WTC11 (cell line): ENCODE results near the gene TNIK. TPM values are rescaled to one million over a fixed set of nuclear protein-coding genes. Genes with fewer than 3 reads are reported as not detected.

Experiments used
- ATAC-seq: fragments of 200-7000 bp; cut with Tn5 transposase; 2 replicates; pipeline ENCODE4 v1.10.0; 2021; ENCODE audit warnings: mild to moderate bottlenecking, moderate library complexity
- CTCF ChIA-PET: fragments of 300-600 bp; sonication (Branson Sonifier 250); formaldehyde crosslinking; loops from one replicate; lab custom pipeline; 2021; ENCODE audit warnings: antibody characterized with exemption; lab: Charles Lee
- POLR2A ChIA-PET: fragments of 350-600 bp; sonication (Branson Sonifier 250); formaldehyde crosslinking; loops from one replicate; lab custom pipeline; 2021; ENCODE audit warnings: antibody characterized with exemption; lab: Charles Lee
- DNase-seq: peaks from one replicate; pipeline ENCODE4 v3.0.0; 2021; ENCODE audit warnings: low spot score
- H3K27ac Mint-ChIP-seq: 2 replicates; pipeline ENCODE4 v1.8.0; 2021; ENCODE audit warnings: mixed read lengths
- H3K27me3 Mint-ChIP-seq: 2 replicates; pipeline ENCODE4 v1.8.0; 2021; ENCODE audit warnings: low read depth, mild to moderate bottlenecking, moderate library complexity, mixed read lengths
- H3K36me3 Mint-ChIP-seq: 2 replicates; pipeline ENCODE4 v1.8.0; 2021; ENCODE audit warnings: mixed read lengths
- H3K4me1 Mint-ChIP-seq: 2 replicates; pipeline ENCODE4 v1.8.0; 2022; ENCODE audit warnings: mixed read lengths
- H3K4me3 Mint-ChIP-seq: 2 replicates; pipeline ENCODE4 v1.8.0; 2021; ENCODE audit warnings: mild to moderate bottlenecking, moderate library complexity, mixed read lengths
- H3K9me3 Mint-ChIP-seq: 2 replicates; pipeline ENCODE4 v1.8.0; 2021; ENCODE audit warnings: mixed read lengths
- CREM ChIP-seq: sonication (generic); formaldehyde crosslinking; IDR thresholded peaks from 2 replicates; pipeline ENCODE4 v1.8.1; 2022; ENCODE audit warnings: mild to moderate bottlenecking, missing genetic modification reagents, moderate library complexity
- ESRRA ChIP-seq: sonication (generic); formaldehyde crosslinking; IDR thresholded peaks from 2 replicates; pipeline ENCODE4 v1.8.1; 2022; ENCODE audit warnings: mild to moderate bottlenecking, missing genetic modification reagents, borderline replicate concordance
- ETV6 ChIP-seq: sonication (generic); formaldehyde crosslinking; IDR thresholded peaks from 2 replicates; pipeline ENCODE4 v1.8.1; 2022; ENCODE audit warnings: mild to moderate bottlenecking, missing genetic modification reagents
- FOXK1 ChIP-seq: sonication (generic); formaldehyde crosslinking; IDR thresholded peaks from 2 replicates; pipeline ENCODE4 v1.8.0; 2022; ENCODE audit warnings: mild to moderate bottlenecking, moderate library complexity, missing genetic modification reagents
- IRF2 ChIP-seq: sonication (generic); formaldehyde crosslinking; IDR thresholded peaks from 2 replicates; pipeline ENCODE4 v1.8.0; 2022; ENCODE audit warnings: low read depth, missing genetic modification reagents, borderline replicate concordance
- JAZF1 ChIP-seq: fragments of 250-450 bp; sonication (Bioruptor Pico); IDR thresholded peaks from 2 replicates; pipeline ENCODE4 v1.9.0; 2021; ENCODE audit warnings: moderate library complexity, mild to moderate bottlenecking, inconsistent platforms
- MYBL2 ChIP-seq: sonication (generic); formaldehyde crosslinking; IDR thresholded peaks from 2 replicates; pipeline ENCODE4 v1.8.1; 2023; ENCODE audit warnings: mild to moderate bottlenecking, moderate library complexity, missing genetic modification reagents
- NFATC4 ChIP-seq: fragments of 250-450 bp; sonication (Bioruptor Pico); IDR thresholded peaks from 2 replicates; pipeline ENCODE4 v1.9.0; 2021; ENCODE audit warnings: mild to moderate bottlenecking
- PRDM15 ChIP-seq: sonication (generic); formaldehyde crosslinking; IDR thresholded peaks from 2 replicates; pipeline ENCODE4 v1.8.0; 2022; ENCODE audit warnings: missing genetic modification reagents
- PRRX2 ChIP-seq: fragments of 250-450 bp; sonication (Bioruptor Pico); IDR thresholded peaks from 2 replicates; pipeline ENCODE4 v1.8.0; 2021; ENCODE audit warnings: mild to moderate bottlenecking
- RELA ChIP-seq: sonication (generic); formaldehyde crosslinking; IDR thresholded peaks from 2 replicates; pipeline ENCODE4 v1.8.1; 2022; ENCODE audit warnings: missing genetic modification reagents, mild to moderate bottlenecking, borderline replicate concordance
- RORB ChIP-seq: fragments of 250-450 bp; sonication (Bioruptor Pico); IDR thresholded peaks from 2 replicates; pipeline ENCODE4 v1.9.0; 2021; ENCODE audit warnings: mild to moderate bottlenecking
- SOX15 ChIP-seq: fragments of 250-450 bp; sonication (Bioruptor Pico); IDR thresholded peaks from 2 replicates; pipeline ENCODE4 v1.9.0; 2021; ENCODE audit warnings: mild to moderate bottlenecking
- ZBTB43 ChIP-seq: sonication (generic); formaldehyde crosslinking; IDR thresholded peaks from 2 replicates; pipeline ENCODE4 v1.8.1; 2023; ENCODE audit warnings: mild to moderate bottlenecking, missing genetic modification reagents
- ZNF317 ChIP-seq: sonication (generic); formaldehyde crosslinking; IDR thresholded peaks from 2 replicates; pipeline ENCODE4 v1.8.1; 2023; ENCODE audit warnings: low read depth, mild to moderate bottlenecking, moderate library complexity, missing genetic modification reagents, borderline replicate concordance
- ZNF396 ChIP-seq: fragments of 250-450 bp; sonication (Bioruptor Pico); IDR thresholded peaks from 2 replicates; pipeline ENCODE4 v1.8.0; 2021; ENCODE audit warnings: mild to moderate bottlenecking, moderate library complexity, borderline replicate concordance
- total RNA-seq: library from RNA; stranded (reverse); gene quantifications from 3 replicates; pipeline ENCODE4 v1.2.3, GENCODE V29; 2021
- TF ChIP-seq, protein P1 (sequence below): sonication (generic); formaldehyde crosslinking; IDR thresholded peaks from 2 replicates; pipeline ENCODE4 v1.8.1; 2022; ENCODE audit warnings: low read depth, mild to moderate bottlenecking, moderate library complexity, missing genetic modification reagents, borderline replicate concordance
- TF ChIP-seq, protein P2 (sequence below): sonication (generic); formaldehyde crosslinking; IDR thresholded peaks from 2 replicates; pipeline ENCODE4 v1.8.0; 2023; ENCODE audit warnings: missing genetic modification reagents, mild to moderate bottlenecking, borderline replicate concordance
- TF ChIP-seq, protein P3 (sequence below): fragments of 250-450 bp; sonication (Bioruptor Pico); IDR thresholded peaks from 2 replicates; pipeline ENCODE4 v1.9.0; 2021; ENCODE audit warnings: moderate library complexity, mild to moderate bottlenecking, inconsistent platforms, borderline replicate concordance
- TF ChIP-seq, protein P4 (sequence below): sonication (generic); formaldehyde crosslinking; IDR thresholded peaks from 2 replicates; pipeline ENCODE4 v1.8.0; 2022; ENCODE audit warnings: mild to moderate bottlenecking, missing genetic modification reagents
- TF ChIP-seq, protein P5 (sequence below): sonication (generic); formaldehyde crosslinking; conservative IDR thresholded peaks from 2 replicates; pipeline ENCODE4 v1.8.1; 2022; ENCODE audit warnings: mild to moderate bottlenecking, missing genetic modification reagents

TNIK gene
- total RNA-seq, 1 experiment from 2014 or later: 50.3 TPM

GRCh38 chr3:171398343-171398742 is 61.9 kb downstream of the TNIK start:
- CTCF ChIA-PET: interaction anchor here (1.1 kb wide), 1 partner anchor 55 kb away, joined by 3 read pairs; no protein-coding TSS in a partner anchor
- no peak for DNase-seq
- H3K4me3 Mint-ChIP-seq: no peak overlapping the region
- H3K36me3 Mint-ChIP-seq: no peaks in the 10 kb centered on the region
- peaks cover 4% of the 10 kb centered on the region; the same call in 1 of the 2 replicates for H3K9me3 Mint-ChIP-seq
- TF ChIP-seq, protein P1, sequence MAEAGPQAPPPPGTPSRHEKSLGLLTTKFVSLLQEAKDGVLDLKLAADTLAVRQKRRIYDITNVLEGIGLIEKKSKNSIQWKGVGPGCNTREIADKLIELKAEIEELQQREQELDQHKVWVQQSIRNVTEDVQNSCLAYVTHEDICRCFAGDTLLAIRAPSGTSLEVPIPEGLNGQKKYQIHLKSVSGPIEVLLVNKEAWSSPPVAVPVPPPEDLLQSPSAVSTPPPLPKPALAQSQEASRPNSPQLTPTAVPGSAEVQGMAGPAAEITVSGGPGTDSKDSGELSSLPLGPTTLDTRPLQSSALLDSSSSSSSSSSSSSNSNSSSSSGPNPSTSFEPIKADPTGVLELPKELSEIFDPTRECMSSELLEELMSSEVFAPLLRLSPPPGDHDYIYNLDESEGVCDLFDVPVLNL: no peak
- TF ChIP-seq, protein P2, sequence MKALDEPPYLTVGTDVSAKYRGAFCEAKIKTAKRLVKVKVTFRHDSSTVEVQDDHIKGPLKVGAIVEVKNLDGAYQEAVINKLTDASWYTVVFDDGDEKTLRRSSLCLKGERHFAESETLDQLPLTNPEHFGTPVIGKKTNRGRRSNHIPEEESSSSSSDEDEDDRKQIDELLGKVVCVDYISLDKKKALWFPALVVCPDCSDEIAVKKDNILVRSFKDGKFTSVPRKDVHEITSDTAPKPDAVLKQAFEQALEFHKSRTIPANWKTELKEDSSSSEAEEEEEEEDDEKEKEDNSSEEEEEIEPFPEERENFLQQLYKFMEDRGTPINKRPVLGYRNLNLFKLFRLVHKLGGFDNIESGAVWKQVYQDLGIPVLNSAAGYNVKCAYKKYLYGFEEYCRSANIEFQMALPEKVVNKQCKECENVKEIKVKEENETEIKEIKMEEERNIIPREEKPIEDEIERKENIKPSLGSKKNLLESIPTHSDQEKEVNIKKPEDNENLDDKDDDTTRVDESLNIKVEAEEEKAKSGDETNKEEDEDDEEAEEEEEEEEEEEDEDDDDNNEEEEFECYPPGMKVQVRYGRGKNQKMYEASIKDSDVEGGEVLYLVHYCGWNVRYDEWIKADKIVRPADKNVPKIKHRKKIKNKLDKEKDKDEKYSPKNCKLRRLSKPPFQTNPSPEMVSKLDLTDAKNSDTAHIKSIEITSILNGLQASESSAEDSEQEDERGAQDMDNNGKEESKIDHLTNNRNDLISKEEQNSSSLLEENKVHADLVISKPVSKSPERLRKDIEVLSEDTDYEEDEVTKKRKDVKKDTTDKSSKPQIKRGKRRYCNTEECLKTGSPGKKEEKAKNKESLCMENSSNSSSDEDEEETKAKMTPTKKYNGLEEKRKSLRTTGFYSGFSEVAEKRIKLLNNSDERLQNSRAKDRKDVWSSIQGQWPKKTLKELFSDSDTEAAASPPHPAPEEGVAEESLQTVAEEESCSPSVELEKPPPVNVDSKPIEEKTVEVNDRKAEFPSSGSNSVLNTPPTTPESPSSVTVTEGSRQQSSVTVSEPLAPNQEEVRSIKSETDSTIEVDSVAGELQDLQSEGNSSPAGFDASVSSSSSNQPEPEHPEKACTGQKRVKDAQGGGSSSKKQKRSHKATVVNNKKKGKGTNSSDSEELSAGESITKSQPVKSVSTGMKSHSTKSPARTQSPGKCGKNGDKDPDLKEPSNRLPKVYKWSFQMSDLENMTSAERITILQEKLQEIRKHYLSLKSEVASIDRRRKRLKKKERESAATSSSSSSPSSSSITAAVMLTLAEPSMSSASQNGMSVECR (CRISPR knock-in tag): no peak
- TF ChIP-seq, protein P3, sequence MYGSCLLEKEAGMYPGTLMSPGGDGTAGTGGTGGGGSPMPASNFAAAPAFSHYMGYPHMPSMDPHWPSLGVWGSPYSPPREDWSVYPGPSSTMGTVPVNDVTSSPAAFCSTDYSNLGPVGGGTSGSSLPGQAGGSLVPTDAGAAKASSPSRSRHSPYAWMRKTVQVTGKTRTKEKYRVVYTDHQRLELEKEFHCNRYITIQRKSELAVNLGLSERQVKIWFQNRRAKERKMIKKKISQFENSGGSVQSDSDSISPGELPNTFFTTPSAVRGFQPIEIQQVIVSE (CRISPR knock-in tag): no peak
- TF ChIP-seq, protein P4, sequence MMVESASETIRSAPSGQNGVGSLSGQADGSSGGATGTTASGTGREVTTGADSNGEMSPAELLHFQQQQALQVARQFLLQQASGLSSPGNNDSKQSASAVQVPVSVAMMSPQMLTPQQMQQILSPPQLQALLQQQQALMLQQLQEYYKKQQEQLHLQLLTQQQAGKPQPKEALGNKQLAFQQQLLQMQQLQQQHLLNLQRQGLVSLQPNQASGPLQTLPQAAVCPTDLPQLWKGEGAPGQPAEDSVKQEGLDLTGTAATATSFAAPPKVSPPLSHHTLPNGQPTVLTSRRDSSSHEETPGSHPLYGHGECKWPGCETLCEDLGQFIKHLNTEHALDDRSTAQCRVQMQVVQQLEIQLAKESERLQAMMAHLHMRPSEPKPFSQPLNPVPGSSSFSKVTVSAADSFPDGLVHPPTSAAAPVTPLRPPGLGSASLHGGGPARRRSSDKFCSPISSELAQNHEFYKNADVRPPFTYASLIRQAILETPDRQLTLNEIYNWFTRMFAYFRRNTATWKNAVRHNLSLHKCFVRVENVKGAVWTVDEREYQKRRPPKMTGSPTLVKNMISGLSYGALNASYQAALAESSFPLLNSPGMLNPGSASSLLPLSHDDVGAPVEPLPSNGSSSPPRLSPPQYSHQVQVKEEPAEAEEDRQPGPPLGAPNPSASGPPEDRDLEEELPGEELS (CRISPR knock-in tag): no peak
- TF ChIP-seq PRRX2 (CRISPR knock-in tag): no peak
- TF ChIP-seq ZNF396 (CRISPR knock-in tag): no peak
- TF ChIP-seq PRDM15 (CRISPR knock-in tag): no peak
- TF ChIP-seq, all 79 proteins: peak for 0
- POLR2A ChIA-PET: interaction anchor here (0.8 kb wide), 1 partner anchor 30 kb away, joined by 9 read pairs; no protein-coding TSS in a partner anchor
- H3K27ac Mint-ChIP-seq: no peak overlapping the region
- ATAC-seq: no peak
- peaks cover 73% of the 10 kb centered on the region for H3K4me1 Mint-ChIP-seq
- no peaks in the 10 kb centered on the region for H3K27me3 Mint-ChIP-seq

- H3K9me3 Mint-ChIP-seq: peaks cover under 1% of the 10 kb centered on the region
- peak overlapping the region; percentile 10; the same call in 1 of the 2 replicates for H3K27ac Mint-ChIP-seq
- peaks cover 71% of the 10 kb centered on the region for H3K4me1 Mint-ChIP-seq
- H3K36me3 Mint-ChIP-seq: peaks cover 1% of the 10 kb centered on the region
- DNase-seq (no peak), ATAC-seq (no peak)
- no peak overlapping the region for H3K4me3 Mint-ChIP-seq
- POLR2A ChIA-PET: interaction anchor here (0.5 kb wide), 1 partner anchor 25 kb away, joined by 3 read pairs; no protein-coding TSS in a partner anchor
- CTCF ChIA-PET: no interaction called here
- H3K27me3 Mint-ChIP-seq: no peaks in the 10 kb centered on the region
- TF ChIP-seq JAZF1 (CRISPR knock-in tag): no peak
- no peak for TF ChIP-seq MYBL2 (CRISPR knock-in tag)
- TF ChIP-seq SOX15: no peak
- no peak for TF ChIP-seq ESRRA
- TF ChIP-seq ZNF317 (CRISPR knock-in tag): no peak
- no peak for TF ChIP-seq RELA (CRISPR knock-in tag)
- TF ChIP-seq RORB: no peak
- no peak for TF ChIP-seq ZBTB43 (CRISPR knock-in tag)
- no peak for TF ChIP-seq CREM (CRISPR knock-in tag)
- no peak for TF ChIP-seq IRF2
- no peak for TF ChIP-seq NFATC4 (CRISPR knock-in tag)
- TF ChIP-seq, protein P5, sequence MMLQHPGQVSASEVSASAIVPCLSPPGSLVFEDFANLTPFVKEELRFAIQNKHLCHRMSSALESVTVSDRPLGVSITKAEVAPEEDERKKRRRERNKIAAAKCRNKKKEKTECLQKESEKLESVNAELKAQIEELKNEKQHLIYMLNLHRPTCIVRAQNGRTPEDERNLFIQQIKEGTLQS (CRISPR knock-in tag): no peak
- no peak for TF ChIP-seq FOXK1 (CRISPR knock-in tag)
- no peak for TF ChIP-seq ETV6 (CRISPR knock-in tag)
Observed at GRCh38 chr3:171397089-171397488, 63.1 kb downstream of the TNIK start.
